Loucy (cell line): ENCODE measurements around the gene BRPF3.

Experiments
- H2AFZ ChIP-seq: fragments of 200-600 bp; sonication (generic); 2 replicates; pipeline ENCODE4 v1.6.0; 2016; ENCODE audit warnings: antibody characterized with exemption, mild to moderate bottlenecking, low read length, moderate library complexity
- H3F3A ChIP-seq: fragments of 200-600 bp; 2 replicates; pipeline ENCODE4 v1.6.0; 2016; ENCODE audit warnings: antibody characterized with exemption, low read depth, mild to moderate bottlenecking
- H3K27me3 ChIP-seq: fragments of 200-600 bp; sonication (generic); 2 replicates; pipeline ENCODE4 v1.6.1; 2014; ENCODE audit warnings: low read length, mild to moderate bottlenecking; ENCODE audit not compliant: insufficient read depth, poor library complexity, severe bottlenecking
- H3K36me3 ChIP-seq: fragments of 200-600 bp; sonication (generic); 2 replicates; pipeline ENCODE4 v1.6.1; 2016; ENCODE audit warnings: low read length; ENCODE audit not compliant: insufficient read depth
- H3K4me1 ChIP-seq: fragments of 200-600 bp; sonication (generic); 2 replicates; pipeline ENCODE4 v1.5.1; 2014; ENCODE audit warnings: low read length, mild to moderate bottlenecking; ENCODE audit not compliant: insufficient read depth, poor library complexity, severe bottlenecking
- H3K4me2 ChIP-seq: fragments of 200-600 bp; sonication (generic); 2 replicates; pipeline ENCODE4 v1.6.0; 2014; ENCODE audit warnings: antibody characterized with exemption, low read length, low read depth, mild to moderate bottlenecking; ENCODE audit not compliant: poor library complexity, severe bottlenecking
- H3K4me3 ChIP-seq: fragments of 200-600 bp; sonication (generic); 2 replicates; pipeline ENCODE4 v1.5.1; 2014; ENCODE audit warnings: low read length, mild to moderate bottlenecking, mixed read lengths; ENCODE audit not compliant: poor library complexity, severe bottlenecking
- H3K79me2 ChIP-seq: fragments of 200-600 bp; sonication (generic); 2 replicates; pipeline ENCODE4 v1.6.1; 2014; ENCODE audit warnings: low read length; ENCODE audit not compliant: insufficient read depth
- H3K9ac ChIP-seq: fragments of 200-600 bp; sonication (generic); 2 replicates; pipeline ENCODE4 v1.6.0; 2014; ENCODE audit warnings: mild to moderate bottlenecking, low read depth, low read length, moderate library complexity; ENCODE audit not compliant: poor library complexity, severe bottlenecking
- H3K9me2 ChIP-seq: fragments of 200-600 bp; sonication (generic); replicated peaks from 2 replicates; pipeline ENCODE4 v1.6.1; 2016; ENCODE audit warnings: low read depth, low read length, mixed read lengths
- H3K9me3 ChIP-seq: fragments of 200-600 bp; sonication (generic); 2 replicates; pipeline ENCODE4 v1.6.1; 2014; ENCODE audit warnings: mild to moderate bottlenecking, antibody characterized with exemption, low read length, low read depth; ENCODE audit not compliant: insufficient read depth
- H4K20me1 ChIP-seq: fragments of 200-600 bp; sonication (generic); 2 replicates; pipeline ENCODE4 v1.6.0; 2014; ENCODE audit warnings: antibody characterized with exemption, low read length, mild to moderate bottlenecking; ENCODE audit not compliant: insufficient read depth, poor library complexity, severe bottlenecking
- CTCF ChIP-seq: fragments of 200-600 bp; sonication (generic); conservative IDR thresholded peaks from 2 replicates; pipeline ENCODE4 v1.5.1; 2014; ENCODE audit warnings: mild to moderate bottlenecking, antibody characterized with exemption, low read length
- EZH2phosphoT487 ChIP-seq: fragments of 200-600 bp; IDR thresholded peaks from 2 replicates; pipeline ENCODE4 v1.6.1; 2018; ENCODE audit warnings: antibody characterized with exemption, mild to moderate bottlenecking, moderate library complexity, borderline replicate concordance

The BRPF3 gene

GRCh38 chr6:36232172-36232571 lies 35.6 kb downstream of the BRPF3 start:
- Histone ChIP-seq H4K20me1 (no peaks in the 10 kb centered on the region), H3K4me3 (no peak overlapping the region), H3K79me2 (no peaks in the 10 kb centered on the region), H3K9me3 (no peaks in the 10 kb centered on the region), H3F3A (no peaks in the 10 kb centered on the region), H3K27me3 (no peaks in the 10 kb centered on the region), H3K9me2 (no peaks in the 10 kb centered on the region), H3K4me1 (peaks cover 22% of the 10 kb centered on the region), H3K4me2 (no peak overlapping the region), H3K36me3 (peaks cover 58% of the 10 kb centered on the region; the same call in 1 of the 2 replicates), H2AFZ (no peak overlapping the region), H3K9ac (no peak overlapping the region)
- TF ChIP-seq CTCF (no peak), EZH2phosphoT487 (no peak)

DNA sequence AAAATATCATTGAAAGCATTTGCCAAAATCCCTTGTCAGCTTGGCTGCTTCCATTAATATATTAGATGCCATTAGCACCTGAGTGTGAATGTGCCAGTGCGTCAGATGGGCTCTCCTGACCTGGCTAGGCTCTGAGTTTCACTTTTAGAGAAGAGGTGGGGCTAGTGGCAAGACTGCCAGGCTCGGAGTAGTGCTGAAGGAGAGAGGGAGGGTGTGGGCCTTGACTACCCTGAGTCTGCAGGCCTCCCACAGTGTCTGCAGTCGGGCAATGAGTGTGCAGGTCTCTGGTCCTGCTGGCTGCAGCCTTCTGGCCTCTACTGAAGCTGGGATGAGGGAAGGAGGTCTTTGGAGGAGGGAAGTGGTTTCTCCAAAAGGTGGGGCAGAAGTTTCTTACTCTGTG lies 38.8 kb downstream of the BRPF3 start:
- H3K4me1 ChIP-seq: no peaks in the 10 kb centered on the region
- no peaks in the 10 kb centered on the region for H3K9me3 ChIP-seq

DNA sequence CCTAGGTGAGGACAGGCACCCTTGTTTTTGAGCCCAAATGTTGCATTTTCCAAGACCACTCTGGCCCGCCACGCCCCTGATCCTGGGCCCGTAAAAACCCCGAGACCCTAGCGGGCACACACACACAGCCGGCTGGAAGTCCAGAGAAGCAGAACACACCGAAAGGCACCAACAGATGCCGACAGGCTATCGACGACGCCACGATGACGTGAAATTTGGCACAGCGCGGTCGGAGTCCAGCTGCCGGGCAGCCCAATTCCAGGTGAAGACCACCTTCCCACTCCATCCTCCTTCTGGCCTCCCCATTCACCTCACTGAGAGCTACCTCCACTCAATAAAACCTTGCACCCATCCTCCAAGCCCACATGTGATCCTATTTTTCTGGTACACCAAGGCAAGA lies 39.3 kb downstream of the BRPF3 start:
- no peaks in the 10 kb centered on the region for H3F3A ChIP-seq
- H3K4me2 ChIP-seq: no peak overlapping the region
- peaks cover 27% of the 10 kb centered on the region; the same call in 1 of the 2 replicates for H3K36me3 ChIP-seq
- no peak overlapping the region for H2AFZ ChIP-seq
- H3K27me3 ChIP-seq: no peaks in the 10 kb centered on the region
- no peaks in the 10 kb centered on the region for H3K4me1 ChIP-seq
- no peaks in the 10 kb centered on the region for H3K9me3 ChIP-seq
- H3K9me2 ChIP-seq: no peaks in the 10 kb centered on the region
- H3K4me3 ChIP-seq: no peak overlapping the region
- no peak for TF ChIP-seq EZH2phosphoT487
- no peak for TF ChIP-seq CTCF
- no peak overlapping the region for H3K9ac ChIP-seq
- H4K20me1 ChIP-seq: no peaks in the 10 kb centered on the region
- no peaks in the 10 kb centered on the region for H3K79me2 ChIP-seq

More for the DNA sequence above, 38.8 kb downstream of the BRPF3 start:
- Histone ChIP-seq H3K9me2 (no peaks in the 10 kb centered on the region), H3K9ac (no peak overlapping the region), H3K79me2 (no peaks in the 10 kb centered on the region), H3K4me3 (no peak overlapping the region), H3F3A (no peaks in the 10 kb centered on the region), H3K36me3 (peaks cover 33% of the 10 kb centered on the region; the same call in 1 of the 2 replicates), H2AFZ (no peak overlapping the region), H4K20me1 (no peaks in the 10 kb centered on the region), H3K27me3 (no peaks in the 10 kb centered on the region), H3K4me2 (no peak overlapping the region)
- TF ChIP-seq EZH2phosphoT487: no peak
- TF ChIP-seq CTCF: no peak
